Activated naive CD8-positive, alpha-beta T cell treated with anti-CD3 and anti-CD28 coated beads for 36 hours (primary cell): ENCODE measurements around the gene ARRB1. TPM values are rescaled to one million over a fixed set of nuclear protein-coding genes. Genes with fewer than 3 reads are reported as not detected.
A peak's percentile ranks its signal among the peaks of the same experiment; 100 is the strongest.

Experiments used
- DNase-seq: peaks from one replicate; pipeline ENCODE4 v3.0.0; 2021
- H3K27ac Mint-ChIP-seq: one replicate; pipeline ENCODE4 v1.8.0; 2022; ENCODE audit warnings: mild to moderate bottlenecking, moderate library complexity, mixed read lengths
- H3K27me3 Mint-ChIP-seq: one replicate; pipeline ENCODE4 v1.8.0; 2022; ENCODE audit warnings: mild to moderate bottlenecking, mixed read lengths
- H3K36me3 Mint-ChIP-seq: one replicate; pipeline ENCODE4 v1.8.0; 2021; ENCODE audit warnings: mild to moderate bottlenecking, mixed read lengths
- H3K4me1 Mint-ChIP-seq: one replicate; pipeline ENCODE4 v1.8.0; 2021; ENCODE audit warnings: mixed read lengths
- H3K4me3 Mint-ChIP-seq: one replicate; pipeline ENCODE4 v1.8.0; 2022; ENCODE audit warnings: mild to moderate bottlenecking, moderate library complexity, mixed read lengths
- H3K9me3 Mint-ChIP-seq: one replicate; pipeline ENCODE4 v1.8.0; 2022; ENCODE audit warnings: mixed read lengths
- total RNA-seq, 2 experiments: library from RNA; stranded (reverse); gene quantifications; one replicate each; pipeline ENCODE4 v1.2.3, GENCODE V29; 2021

ARRB1 gene
- total RNA-seq, 2 experiments from 2014 or later, result 25.6 to 26.3 TPM

- Mint-ChIP-seq H3K4me1 (peaks cover 66% of the 10 kb centered on the region), H3K27me3 (no peaks in the 10 kb centered on the region), H3K27ac (peak overlapping the region; percentile 85), H3K9me3 (no peaks in the 10 kb centered on the region), H3K36me3 (peaks cover 10% of the 10 kb centered on the region), H3K4me3 (no peak overlapping the region)
- DNase-seq, result peak; percentile 76
Observed at GRCh38 chr11:75325713-75326438, 25.6 kb downstream of the ARRB1 start.

DNA sequence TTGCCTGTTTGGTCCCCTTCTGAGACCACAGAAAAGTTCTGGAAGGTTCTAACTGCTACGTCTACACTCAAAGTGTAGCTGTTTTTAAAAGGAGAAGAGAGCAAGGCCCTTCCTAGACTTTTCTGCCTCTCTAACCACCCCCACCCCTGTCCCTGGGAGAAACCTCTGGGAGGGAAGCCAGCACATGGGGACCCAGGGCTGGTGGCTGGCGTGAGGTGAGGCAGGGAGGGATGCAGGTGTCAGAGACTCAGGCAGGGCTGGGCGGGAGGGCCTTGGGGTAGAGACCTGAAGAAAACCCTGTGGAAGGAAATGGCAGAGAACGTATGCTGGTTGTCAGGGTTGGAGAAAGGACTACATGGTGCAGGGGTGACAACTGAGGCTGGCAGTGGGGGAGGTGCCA, 26.7 kb downstream of the ARRB1 start:
- no peak for DNase-seq
- Mint-ChIP-seq H3K9me3 (no peaks in the 10 kb centered on the region), H3K27ac (peak overlapping the region; percentile 5), H3K36me3 (peaks cover 10% of the 10 kb centered on the region), H3K27me3 (no peaks in the 10 kb centered on the region), H3K4me1 (peaks cover 57% of the 10 kb centered on the region), H3K4me3 (no peak overlapping the region)

GRCh38 chr11:75324189-75324588, 27.3 kb downstream of the ARRB1 start:
- Mint-ChIP-seq H3K4me1 (peaks cover 52% of the 10 kb centered on the region), H3K4me3 (no peak overlapping the region), H3K27me3 (no peaks in the 10 kb centered on the region), H3K9me3 (no peaks in the 10 kb centered on the region), H3K36me3 (peaks cover 10% of the 10 kb centered on the region), H3K27ac (peak overlapping the region; percentile 48)
- DNase-seq, result no peak

GRCh38 chr11:75323609-75324008, 27.9 kb downstream of the ARRB1 start:
- H3K36me3 Mint-ChIP-seq, result peaks cover 10% of the 10 kb centered on the region

GRCh38 chr11:75320643-75321042, 30.8 kb downstream of the ARRB1 start:
- peaks cover 37% of the 10 kb centered on the region for H3K4me1 Mint-ChIP-seq
- H3K9me3 Mint-ChIP-seq, result no peaks in the 10 kb centered on the region
- no peak for DNase-seq
- H3K27me3 Mint-ChIP-seq, result no peaks in the 10 kb centered on the region
- H3K36me3 Mint-ChIP-seq, result peaks cover 5% of the 10 kb centered on the region
- no peak overlapping the region for H3K4me3 Mint-ChIP-seq
- H3K27ac Mint-ChIP-seq, result no peak overlapping the region

More at GRCh38 chr11:75323609-75324008, 27.9 kb downstream of the ARRB1 start:
- no peak overlapping the region for H3K4me3 Mint-ChIP-seq
- no peaks in the 10 kb centered on the region for H3K9me3 Mint-ChIP-seq
- H3K27ac Mint-ChIP-seq, result peak overlapping the region; percentile 59
- H3K27me3 Mint-ChIP-seq, result no peaks in the 10 kb centered on the region
- no peak for DNase-seq
- peaks cover 46% of the 10 kb centered on the region for H3K4me1 Mint-ChIP-seq

DNA sequence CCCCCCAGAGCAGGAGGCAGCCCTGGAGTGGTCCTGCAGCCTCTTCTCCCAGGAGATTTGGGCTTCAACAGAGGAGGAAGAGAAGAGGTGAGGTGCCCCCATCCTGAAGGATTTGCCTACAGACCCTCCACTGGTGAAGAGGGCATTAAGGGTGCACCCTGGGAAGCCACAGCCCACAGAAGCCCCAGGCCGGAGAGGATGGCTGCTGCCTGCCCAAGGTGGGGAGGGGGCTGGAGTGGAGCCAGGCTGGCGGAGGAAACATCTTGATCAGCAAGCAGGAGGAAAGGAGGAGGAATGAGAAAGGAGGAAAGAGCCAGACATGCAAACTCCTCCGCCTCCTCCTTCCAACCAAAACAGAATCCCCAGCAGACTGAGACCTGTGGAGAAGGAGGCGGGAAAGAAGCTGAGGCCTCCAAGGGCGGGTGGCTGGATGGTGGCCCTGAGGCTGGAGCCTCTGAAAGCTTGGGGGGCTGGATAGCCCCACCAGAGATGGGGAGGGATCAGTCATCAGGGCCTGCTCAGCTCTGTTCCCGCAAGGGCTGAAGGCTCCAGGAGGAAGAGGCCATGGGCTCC, 31.3 kb downstream of the ARRB1 start:
- no peak overlapping the region for H3K27ac Mint-ChIP-seq
- H3K9me3 Mint-ChIP-seq, result no peaks in the 10 kb centered on the region
- DNase-seq, result no peak

DNA sequence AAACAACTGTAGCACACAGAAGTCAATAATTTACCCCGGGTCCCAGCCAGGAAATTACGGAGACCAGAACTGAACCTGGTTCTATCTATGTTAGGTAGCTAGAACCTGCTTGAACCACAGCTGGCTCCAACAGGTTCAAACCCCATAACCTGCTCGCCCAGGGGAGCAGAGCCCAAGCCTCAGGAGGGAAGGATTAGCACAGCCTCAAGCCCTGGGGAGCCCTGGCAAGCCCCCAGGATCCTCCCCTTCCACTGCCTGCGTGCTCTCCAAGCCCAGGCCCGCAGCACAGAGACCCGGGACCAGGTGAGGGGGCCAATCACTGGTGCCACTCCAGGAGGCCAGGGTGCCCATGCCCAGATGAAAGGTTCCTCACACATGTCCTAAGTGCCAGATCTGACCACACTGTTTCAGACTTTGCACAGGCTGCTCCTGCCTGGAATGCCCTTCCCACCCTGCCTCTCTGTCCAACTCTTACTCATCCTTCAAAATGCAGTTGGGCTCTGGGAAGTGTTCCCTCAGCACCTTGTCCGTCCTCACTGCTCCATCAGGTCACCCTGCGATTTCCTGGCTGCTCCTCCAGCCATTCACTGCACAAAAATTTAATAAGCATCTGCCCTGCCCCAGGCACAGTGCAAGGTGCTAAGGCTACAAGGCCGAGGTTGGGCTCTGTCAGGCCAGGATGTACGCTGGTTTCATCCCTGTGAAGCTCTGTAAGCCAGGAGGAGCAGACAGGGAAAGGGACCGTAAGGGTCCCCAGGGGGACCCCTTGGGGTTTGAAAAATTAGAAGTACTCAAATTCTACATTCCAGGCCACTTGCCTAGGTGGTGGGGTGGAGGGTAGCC, 32.2 kb downstream of the ARRB1 start:
- no peak overlapping the region for H3K4me3 Mint-ChIP-seq
- H3K9me3 Mint-ChIP-seq, result no peaks in the 10 kb centered on the region
- no peak for DNase-seq
- no peak overlapping the region for H3K27ac Mint-ChIP-seq
- no peaks in the 10 kb centered on the region for H3K27me3 Mint-ChIP-seq
- H3K36me3 Mint-ChIP-seq, result peaks cover 5% of the 10 kb centered on the region
- H3K4me1 Mint-ChIP-seq, result peaks cover 32% of the 10 kb centered on the region

More for the DNA sequence above, 31.3 kb downstream of the ARRB1 start:
- H3K27me3 Mint-ChIP-seq, result no peaks in the 10 kb centered on the region
- H3K4me3 Mint-ChIP-seq, result no peak overlapping the region
- H3K4me1 Mint-ChIP-seq, result peaks cover 36% of the 10 kb centered on the region
- peaks cover 5% of the 10 kb centered on the region for H3K36me3 Mint-ChIP-seq

DNA sequence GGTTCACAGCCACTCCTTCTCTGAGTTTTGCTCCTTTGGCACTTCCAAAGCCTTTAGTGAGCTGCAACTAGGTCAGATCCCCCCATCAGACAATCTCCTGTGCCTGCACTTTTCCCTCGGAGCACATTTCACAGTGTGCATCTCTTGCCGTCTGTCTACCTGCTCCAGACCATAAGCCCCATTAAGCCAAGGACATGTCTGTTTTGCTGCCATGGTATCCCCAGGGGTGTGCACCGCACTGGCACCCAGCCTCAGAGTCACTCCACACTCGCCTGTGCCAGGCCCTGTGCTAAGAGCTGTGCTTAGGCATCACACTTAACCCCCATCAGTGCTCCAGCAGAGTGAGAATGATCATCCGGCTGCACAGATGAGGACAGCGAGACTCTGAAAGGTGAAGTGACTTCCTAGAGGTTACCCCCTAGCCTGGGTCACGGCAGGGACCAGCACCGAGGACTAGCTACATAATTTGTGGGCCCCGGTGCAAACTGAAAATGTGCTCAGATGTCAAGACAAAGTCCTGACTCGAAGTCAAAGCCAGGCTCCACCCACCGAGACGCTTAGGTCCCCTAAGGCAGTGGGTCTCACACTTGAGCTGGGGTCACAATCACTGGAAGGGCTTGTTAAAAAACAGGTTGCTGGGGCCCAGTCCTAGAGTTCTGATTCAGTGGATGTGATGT, 33.9 kb downstream of the ARRB1 start:
- H3K36me3 Mint-ChIP-seq, result peaks cover 1% of the 10 kb centered on the region
- peaks cover 16% of the 10 kb centered on the region for H3K4me1 Mint-ChIP-seq
- DNase-seq, result no peak
- H3K27me3 Mint-ChIP-seq, result no peaks in the 10 kb centered on the region
- H3K27ac Mint-ChIP-seq, result no peak overlapping the region
- H3K9me3 Mint-ChIP-seq, result no peaks in the 10 kb centered on the region
- no peak overlapping the region for H3K4me3 Mint-ChIP-seq

GRCh38 chr11:75315439-75315805, 36.0 kb downstream of the ARRB1 start:
- Mint-ChIP-seq H3K36me3 (no peaks in the 10 kb centered on the region), H3K27ac (no peak overlapping the region), H3K9me3 (no peaks in the 10 kb centered on the region), H3K4me3 (no peak overlapping the region), H3K27me3 (no peaks in the 10 kb centered on the region), H3K4me1 (peaks cover 10% of the 10 kb centered on the region)
- DNase-seq, result no peak

GRCh38 chr11:75314771-75315438, 36.6 kb downstream of the ARRB1 start:
- DNase-seq, result no peak
- Mint-ChIP-seq H3K4me1 (peaks cover 10% of the 10 kb centered on the region), H3K36me3 (no peaks in the 10 kb centered on the region), H3K27me3 (no peaks in the 10 kb centered on the region), H3K27ac (no peak overlapping the region), H3K9me3 (no peaks in the 10 kb centered on the region), H3K4me3 (no peak overlapping the region)

DNA sequence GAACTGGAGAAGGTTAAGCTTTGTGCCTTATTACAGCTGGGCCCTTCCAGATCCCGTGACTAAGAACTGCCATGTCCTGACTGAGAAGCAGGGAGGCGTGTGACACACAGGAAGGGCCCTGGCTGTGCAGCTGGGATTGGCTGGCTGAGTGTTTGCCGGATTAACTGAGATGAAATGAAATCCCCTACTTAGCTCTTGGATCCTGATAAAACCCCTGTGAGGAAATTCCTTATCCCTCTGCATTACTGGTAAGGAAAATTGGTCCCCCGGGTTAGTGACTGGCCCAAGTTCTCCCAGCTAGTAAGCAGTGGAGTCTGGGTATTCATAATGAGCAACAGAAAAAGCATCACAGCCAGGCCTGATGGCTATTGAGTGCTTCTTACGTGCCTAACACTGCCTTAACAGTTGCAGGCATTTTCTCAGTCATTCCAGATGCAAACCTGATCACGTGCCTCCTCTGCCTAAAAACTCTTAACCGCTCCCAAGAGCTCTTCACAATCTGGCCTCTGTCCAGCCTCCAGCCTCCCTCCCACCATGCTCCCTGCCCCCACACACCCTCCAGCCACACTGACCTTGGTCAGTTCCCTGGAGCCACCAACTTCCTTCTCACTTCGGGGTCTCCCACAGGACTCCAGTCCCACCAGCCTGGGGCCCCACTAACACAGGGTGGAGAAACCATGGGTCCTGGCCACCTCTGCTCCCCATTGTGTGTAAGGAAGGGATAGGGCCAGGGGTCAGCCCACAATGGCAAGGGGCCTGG, 37.8 kb downstream of the ARRB1 start:
- Mint-ChIP-seq H3K4me1 (peaks cover 10% of the 10 kb centered on the region), H3K27ac (no peak overlapping the region)

DNA sequence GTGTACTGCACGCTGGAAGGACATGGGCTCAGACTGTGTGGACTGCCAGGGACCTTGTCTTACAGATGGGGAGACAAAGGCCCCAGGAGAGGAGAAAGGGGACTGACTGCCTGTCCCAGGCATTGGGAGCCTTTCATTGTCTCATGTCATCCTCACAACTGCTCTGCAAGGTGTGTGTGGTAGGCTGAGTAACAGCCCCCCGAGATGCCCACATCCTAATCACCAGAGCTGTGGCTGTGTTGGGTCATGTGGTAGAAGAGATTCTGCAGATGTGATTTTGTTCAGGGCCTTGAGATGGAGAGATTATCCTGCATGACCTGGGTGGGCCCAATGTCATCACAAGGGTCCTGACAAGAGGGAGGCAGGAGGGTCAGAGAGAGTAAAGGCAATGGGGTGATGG, 39.1 kb downstream of the ARRB1 start:
- no peak overlapping the region for H3K27ac Mint-ChIP-seq
- H3K36me3 Mint-ChIP-seq, result no peaks in the 10 kb centered on the region
- no peak for DNase-seq
- no peak overlapping the region for H3K4me3 Mint-ChIP-seq
- peaks cover 6% of the 10 kb centered on the region for H3K4me1 Mint-ChIP-seq
- no peaks in the 10 kb centered on the region for H3K27me3 Mint-ChIP-seq
- no peaks in the 10 kb centered on the region for H3K9me3 Mint-ChIP-seq

More for the DNA sequence above, 37.8 kb downstream of the ARRB1 start:
- H3K4me3 Mint-ChIP-seq, result no peak overlapping the region
- H3K36me3 Mint-ChIP-seq, result no peaks in the 10 kb centered on the region
- no peaks in the 10 kb centered on the region for H3K27me3 Mint-ChIP-seq
- no peaks in the 10 kb centered on the region for H3K9me3 Mint-ChIP-seq
- no peak for DNase-seq

DNA sequence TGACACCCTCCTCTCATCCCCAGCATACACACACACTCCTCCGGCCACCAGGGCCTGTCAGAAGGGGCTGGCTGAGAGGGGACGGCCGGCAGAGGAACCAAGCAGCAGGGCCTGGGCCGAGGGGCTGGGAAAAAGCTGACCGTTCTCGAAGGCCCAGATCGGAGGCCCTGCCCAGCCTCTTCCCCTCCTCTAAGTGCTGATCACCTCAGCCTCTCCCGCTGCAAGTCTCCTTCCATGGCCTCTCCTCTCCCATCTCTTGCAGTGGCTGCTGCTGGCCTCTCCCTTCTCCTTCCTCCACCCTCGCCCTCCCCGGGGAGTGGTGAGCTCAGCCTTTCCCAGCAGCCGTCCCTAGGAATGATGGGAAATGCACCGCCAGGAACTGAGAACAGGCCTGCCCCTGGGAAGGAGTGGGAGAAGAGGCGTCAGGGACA, 39.6 kb downstream of the ARRB1 start:
- Mint-ChIP-seq H3K36me3 (no peaks in the 10 kb centered on the region), H3K4me3 (no peak overlapping the region), H3K27me3 (no peaks in the 10 kb centered on the region), H3K4me1 (peaks cover 4% of the 10 kb centered on the region), H3K9me3 (no peaks in the 10 kb centered on the region), H3K27ac (no peak overlapping the region)
- no peak for DNase-seq

DNA sequence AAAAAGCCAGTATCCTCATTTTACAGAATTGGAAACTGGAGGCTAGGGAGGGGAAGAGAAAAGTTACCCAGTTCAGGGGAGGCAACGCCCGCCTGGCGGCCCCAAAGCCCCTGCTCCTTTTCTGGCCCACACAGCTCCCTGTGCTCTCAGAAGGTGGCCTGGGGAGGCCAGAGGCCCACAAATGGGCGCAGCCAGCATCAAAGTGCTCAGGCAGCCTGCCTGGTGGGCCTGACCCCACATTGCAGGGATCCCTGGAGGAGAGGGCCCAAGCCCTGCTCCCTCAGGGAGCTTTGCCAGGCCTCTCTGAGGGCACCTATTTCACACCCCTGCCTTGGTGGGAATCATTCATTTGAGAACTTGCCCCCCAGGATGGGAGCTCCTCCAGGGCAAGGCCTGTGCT, 42.5 kb downstream of the ARRB1 start:
- Mint-ChIP-seq H3K4me1 (peaks cover 9% of the 10 kb centered on the region), H3K9me3 (no peaks in the 10 kb centered on the region), H3K27ac (no peak overlapping the region), H3K27me3 (no peaks in the 10 kb centered on the region), H3K4me3 (no peak overlapping the region), H3K36me3 (peaks cover 2% of the 10 kb centered on the region)
- DNase-seq, result no peak
